M059J (cell line): ENCODE measurements around the gene LMO7. TPM values are rescaled to one million over a fixed set of nuclear protein-coding genes. Genes with fewer than 3 reads are reported as not detected.
"Not testable (repeated sequence)": the region's sequence is repeated elsewhere in the genome, so short reads cannot be mapped to it uniquely, and the experiment has no call there.

Experiments
- DNase-seq: peaks from one replicate; pipeline ENCODE4 v3.0.0-alpha.2; 2012; ENCODE audit warnings: low read depth
- total RNA-seq: library from RNA; depleted of rRNA; stranded (reverse); fragments of >200 nt; shearing (Covaris generic); gene quantifications from 2 replicates; pipeline ENCODE4 v1.2.3, GENCODE V29; 2014

Gene LMO7
- total RNA-seq, 1 experiment from 2014 or later = 109 TPM

- DNase-seq = no peak
Measured at GRCh38 chr13:75647126-75647784, 11.1 kb downstream of the LMO7 start.

GRCh38 chr13:75648446-75648845, 12.3 kb downstream of the LMO7 start:
- DNase-seq = no peak

- DNase-seq = no peak
Measured at GRCh38 chr13:75651013-75651412, 14.9 kb downstream of the LMO7 start.

GRCh38 chr13:75652726-75653125, 16.6 kb downstream of the LMO7 start:
- DNase-seq = no peak

GRCh38 chr13:75656425-75656989, 20.4 kb downstream of the LMO7 start:
- DNase-seq = peak; percentile 40

- no peak for DNase-seq
Measured at GRCh38 chr13:75657111-75657510, 21.0 kb downstream of the LMO7 start.

GRCh38 chr13:75660694-75661093, 24.6 kb downstream of the LMO7 start:
- DNase-seq = no peak

- no peak for DNase-seq
Measured at GRCh38 chr13:75661443-75661842, 25.3 kb downstream of the LMO7 start.

- DNase-seq = peak; percentile 38
Measured at GRCh38 chr13:75666646-75667351, 30.7 kb downstream of the LMO7 start.

GRCh38 chr13:75669706-75670105, 33.6 kb downstream of the LMO7 start:
- DNase-seq = no peak

GRCh38 chr13:75670496-75670895, 34.4 kb downstream of the LMO7 start:
- DNase-seq = no peak

- DNase-seq = no peak
Measured at GRCh38 chr13:75675421-75675820, 39.3 kb downstream of the LMO7 start.

GRCh38 chr13:75679459-75679858, 43.3 kb downstream of the LMO7 start:
- DNase-seq = no peak

- DNase-seq = not testable (repeated sequence)
Measured at GRCh38 chr13:75680251-75680650, 44.1 kb downstream of the LMO7 start.

- DNase-seq = no peak
Measured at GRCh38 chr13:75682326-75682725, 46.2 kb downstream of the LMO7 start.

- DNase-seq = peak; percentile 93
Measured at GRCh38 chr13:75685239-75685697, 49.1 kb downstream of the LMO7 start.

GRCh38 chr13:75687150-75687763, 51.1 kb downstream of the LMO7 start:
- DNase-seq = peak; percentile 47

GRCh38 chr13:75689686-75690085, 53.6 kb downstream of the LMO7 start:
- peak; percentile 35 for DNase-seq

- no peak for DNase-seq
Measured at GRCh38 chr13:75690607-75691006, 54.5 kb downstream of the LMO7 start.

- DNase-seq = no peak
Measured at GRCh38 chr13:75691183-75691582, 55.1 kb downstream of the LMO7 start.

- DNase-seq = no peak
Measured at GRCh38 chr13:75693227-75693626, 57.1 kb downstream of the LMO7 start.

GRCh38 chr13:75694722-75695121, 58.6 kb downstream of the LMO7 start:
- DNase-seq = no peak

- DNase-seq = peak; percentile 55
Measured at GRCh38 chr13:75695908-75696307, 59.8 kb downstream of the LMO7 start.
